H9 (cell line): ENCODE results near the gene WDR5B. TPM values are rescaled to one million over a fixed set of nuclear protein-coding genes. Genes with fewer than 3 reads are reported as not detected.

ENCODE experiments used
- DNase-seq: peaks from one replicate; pipeline ENCODE4 v3.0.0-alpha.2; 2017
- H2AFZ ChIP-seq: one replicate; pipeline ENCODE4 v1.6.1; 2013; ENCODE audit warnings: mild to moderate bottlenecking, low read length, control low read depth, moderate library complexity
- H2AK5ac ChIP-seq: 2 replicates; pipeline ENCODE4 v1.6.1; 2013; ENCODE audit warnings: low read length, control low read depth, mixed read lengths; ENCODE audit not compliant: insufficient read length
- H2BK120ac ChIP-seq: one replicate; pipeline ENCODE4 v1.6.1; 2013; ENCODE audit warnings: low read depth, mild to moderate bottlenecking, low read length, control low read depth, inconsistent platforms; ENCODE audit not compliant: poor library complexity, severe bottlenecking
- H2BK12ac ChIP-seq: 2 replicates; pipeline ENCODE4 v1.6.1; 2013; ENCODE audit warnings: low read length, control low read depth, mixed read lengths, low read depth; ENCODE audit not compliant: insufficient read length
- H2BK15ac ChIP-seq: 2 replicates; pipeline ENCODE4 v1.6.1; 2013; ENCODE audit warnings: low read depth, low read length, control low read depth
- H2BK20ac ChIP-seq: one replicate; pipeline ENCODE4 v1.6.1; 2013; ENCODE audit warnings: low read depth, mild to moderate bottlenecking, low read length, control low read depth, inconsistent platforms; ENCODE audit not compliant: poor library complexity, severe bottlenecking
- H2BK5ac ChIP-seq: 2 replicates; pipeline ENCODE4 v1.6.1; 2013; ENCODE audit warnings: low read length, control low read depth, mixed read lengths; ENCODE audit not compliant: insufficient read length
- H3K14ac ChIP-seq: 2 replicates; pipeline ENCODE4 v1.6.1; 2013; ENCODE audit warnings: low read length, control low read depth; ENCODE audit not compliant: insufficient read depth
- H3K18ac ChIP-seq: 2 replicates; pipeline ENCODE4 v1.6.1; 2013; ENCODE audit warnings: low read depth, mild to moderate bottlenecking, mixed read lengths, low read length, control low read depth; ENCODE audit not compliant: insufficient read length
- H3K23ac ChIP-seq: 2 replicates; pipeline ENCODE4 v1.6.1; 2013; ENCODE audit warnings: low read length, control low read depth, mixed read lengths, low read depth; ENCODE audit not compliant: insufficient read length
- H3K23me2 ChIP-seq: 2 replicates; pipeline ENCODE4 v1.6.1; 2013; ENCODE audit warnings: low read depth, mild to moderate bottlenecking, mixed read lengths, low read length, control low read depth; ENCODE audit not compliant: insufficient read length, poor library complexity, severe bottlenecking
- H3K27ac ChIP-seq: 2 replicates; pipeline ENCODE4 v1.5.1; 2013; ENCODE audit warnings: low read length, control low read depth, mixed read lengths, low read depth; ENCODE audit not compliant: insufficient read length
- H3K27me3 ChIP-seq: 2 replicates; pipeline ENCODE4 v1.6.1; 2013; ENCODE audit warnings: low read length, control low read depth, inconsistent platforms; ENCODE audit not compliant: insufficient read depth
- H3K4ac ChIP-seq: 2 replicates; pipeline ENCODE4 v1.6.1; 2013; ENCODE audit warnings: low read depth, mild to moderate bottlenecking, control low read depth, inconsistent platforms, low read length, moderate library complexity
- H3K4me1 ChIP-seq: 2 replicates; pipeline ENCODE4 v1.6.1; 2013; ENCODE audit warnings: low read length, control low read depth, inconsistent platforms; ENCODE audit not compliant: insufficient read depth
- H3K4me2 ChIP-seq: 2 replicates; pipeline ENCODE4 v1.6.1; 2013; ENCODE audit warnings: low read length, control low read depth, mixed read lengths; ENCODE audit not compliant: insufficient read length, insufficient read depth
- H3K56ac ChIP-seq: 2 replicates; pipeline ENCODE4 v1.6.1; 2013; ENCODE audit warnings: low read depth, mild to moderate bottlenecking, mixed read lengths, low read length, control low read depth; ENCODE audit not compliant: insufficient read length
- H3K79me1 ChIP-seq: 2 replicates; pipeline ENCODE4 v1.6.1; 2013; ENCODE audit warnings: low read depth, mild to moderate bottlenecking, moderate library complexity, low read length, control low read depth, inconsistent platforms; ENCODE audit not compliant: insufficient read depth, poor library complexity, severe bottlenecking
- H3K79me2 ChIP-seq: 2 replicates; pipeline ENCODE4 v1.6.1; 2013; ENCODE audit warnings: low read length, control low read depth, inconsistent platforms; ENCODE audit not compliant: insufficient read depth
- H3K9ac ChIP-seq: 2 replicates; pipeline ENCODE4 v1.6.1; 2013; ENCODE audit warnings: low read length, control low read depth, mixed read lengths; ENCODE audit not compliant: insufficient read length; ENCODE audit errors: extremely low read depth
- H3K9me3 ChIP-seq: one replicate; pipeline ENCODE4 v1.6.1; 2013; ENCODE audit warnings: low read depth, low read length, inconsistent platforms; ENCODE audit not compliant: control insufficient read depth
- H3T11ph ChIP-seq: one replicate; pipeline ENCODE4 v1.6.1; 2013; ENCODE audit warnings: mild to moderate bottlenecking, low read length, control low read depth, inconsistent platforms
- H4K20me1 ChIP-seq: one replicate; pipeline ENCODE4 v1.6.1; 2013; ENCODE audit not compliant: control insufficient read depth, insufficient read length, insufficient read depth
- H4K5ac ChIP-seq: 2 replicates; pipeline ENCODE4 v1.6.1; 2013; ENCODE audit warnings: low read depth, mild to moderate bottlenecking, mixed read lengths, low read length, control low read depth; ENCODE audit not compliant: insufficient read length
- H4K8ac ChIP-seq: replicated peaks from 2 replicates; pipeline ENCODE4 v1.6.1; 2013; ENCODE audit warnings: low read length, control low read depth, mixed read lengths, low read depth; ENCODE audit not compliant: insufficient read length
- H4K91ac ChIP-seq: 2 replicates; pipeline ENCODE4 v1.6.1; 2013; ENCODE audit warnings: low read depth, mild to moderate bottlenecking, moderate library complexity, mixed read lengths, low read length, control low read depth; ENCODE audit not compliant: insufficient read length
- H3K27ac Mint-ChIP-seq, 3 experiments: 2 replicates in 2 of 3; 3 replicates in 1 of 3; pipeline ENCODE4 v1.8.0; 2020 to 2021; ENCODE audit warnings: mixed read lengths in 3 of 3, mild to moderate bottlenecking in 1 of 3, moderate library complexity in 1 of 3
- H3K27me3 Mint-ChIP-seq: 2 replicates; pipeline ENCODE4 v1.8.0; 2021; ENCODE audit warnings: low read depth, mild to moderate bottlenecking, moderate library complexity, mixed read lengths
- H3K36me3 Mint-ChIP-seq, 3 experiments: 2 replicates in 2 of 3; 3 replicates in 1 of 3; pipeline ENCODE4 v1.8.0; 2020 to 2021; ENCODE audit warnings: low read depth in 3 of 3, mixed read lengths in 3 of 3; ENCODE audit not compliant: insufficient read depth in 1 of 3
- H3K4me1 Mint-ChIP-seq, 2 experiments: 2 replicates each; pipeline ENCODE4 v1.8.0; 2020; ENCODE audit warnings: mixed read lengths in 2 of 2
- H3K4me3 Mint-ChIP-seq, 2 experiments: 2 replicates in 1 of 2; 3 replicates in 1 of 2; pipeline ENCODE4 v1.8.0; 2020 to 2021; ENCODE audit warnings: mild to moderate bottlenecking in 2 of 2, mixed read lengths in 2 of 2, moderate library complexity in 1 of 2
- H3K9me3 Mint-ChIP-seq, 2 experiments: 2 replicates in 1 of 2; 3 replicates in 1 of 2; pipeline ENCODE4 v1.8.0; 2020; ENCODE audit warnings: mild to moderate bottlenecking in 2 of 2, mixed read lengths in 2 of 2, moderate library complexity in 1 of 2
- WGBS: extraction: QIAGEN DNeasy Blood & Tissue Kit; methylation state at CpG from one replicate; pipeline ENCODE4 v1.1.7; 2013; ENCODE audit warnings: missing lambda C conversion rate, low lambda C conversion rate, mixed read lengths; ENCODE audit not compliant: insufficient read length; ENCODE audit errors: extremely low coverage; 5-methylcytosine and 5-hydroxymethylcytosine counted together
- total RNA-seq: library from RNA; stranded (reverse); gene quantifications from 2 replicates; pipeline ENCODE4 v1.2.1, GENCODE V29; 2021
- TF ChIP-seq, protein P1 (sequence below): fragments of 200-600 bp; sonication (generic); conservative IDR thresholded peaks from 3 replicates; pipeline ENCODE4 v1.8.0; 2021; ENCODE audit warnings: antibody characterized with exemption, mild to moderate bottlenecking

WDR5B gene
- total RNA-seq, 1 experiment from 2014 or later: 3.7 TPM

- TF ChIP-seq, protein P1, sequence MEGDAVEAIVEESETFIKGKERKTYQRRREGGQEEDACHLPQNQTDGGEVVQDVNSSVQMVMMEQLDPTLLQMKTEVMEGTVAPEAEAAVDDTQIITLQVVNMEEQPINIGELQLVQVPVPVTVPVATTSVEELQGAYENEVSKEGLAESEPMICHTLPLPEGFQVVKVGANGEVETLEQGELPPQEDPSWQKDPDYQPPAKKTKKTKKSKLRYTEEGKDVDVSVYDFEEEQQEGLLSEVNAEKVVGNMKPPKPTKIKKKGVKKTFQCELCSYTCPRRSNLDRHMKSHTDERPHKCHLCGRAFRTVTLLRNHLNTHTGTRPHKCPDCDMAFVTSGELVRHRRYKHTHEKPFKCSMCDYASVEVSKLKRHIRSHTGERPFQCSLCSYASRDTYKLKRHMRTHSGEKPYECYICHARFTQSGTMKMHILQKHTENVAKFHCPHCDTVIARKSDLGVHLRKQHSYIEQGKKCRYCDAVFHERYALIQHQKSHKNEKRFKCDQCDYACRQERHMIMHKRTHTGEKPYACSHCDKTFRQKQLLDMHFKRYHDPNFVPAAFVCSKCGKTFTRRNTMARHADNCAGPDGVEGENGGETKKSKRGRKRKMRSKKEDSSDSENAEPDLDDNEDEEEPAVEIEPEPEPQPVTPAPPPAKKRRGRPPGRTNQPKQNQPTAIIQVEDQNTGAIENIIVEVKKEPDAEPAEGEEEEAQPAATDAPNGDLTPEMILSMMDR: no peak
- no CpG with 5 or more reads among the region's 4 CpGs for WGBS
- no peak overlapping the region for H3K14ac ChIP-seq
These were observed 9.7 kb downstream of the WDR5B start for GRCh38 chr3:122406198-122406597.

More at GRCh38 chr3:122406198-122406597, 9.7 kb downstream of the WDR5B start:
- no peak overlapping the region for H3K23ac ChIP-seq
- no peak for DNase-seq
- no peaks in the 10 kb centered on the region for H3K27me3 ChIP-seq
- no peak overlapping the region for H3K4ac ChIP-seq
- H2AFZ ChIP-seq: no peak overlapping the region
- H3K9ac ChIP-seq: no peak overlapping the region
- no peak overlapping the region for H3K4me3 Mint-ChIP-seq
- no peak overlapping the region for H3T11ph ChIP-seq
- H4K5ac ChIP-seq: no peak overlapping the region
- no peaks in the 10 kb centered on the region for H3K9me3 Mint-ChIP-seq
- peaks cover 8 to 55% (median 42%) of the 10 kb centered on the region in 3 experiments; a peak in 5 of 7 replicates for H3K36me3 Mint-ChIP-seq
- no peak overlapping the region for H2BK120ac ChIP-seq
- no peaks in the 10 kb centered on the region for H3K27me3 Mint-ChIP-seq
- no peak overlapping the region for H2BK12ac ChIP-seq
- no peaks in the 10 kb centered on the region for H4K20me1 ChIP-seq
- no peaks in the 10 kb centered on the region for H3K79me1 ChIP-seq
- no peak overlapping the region for H2BK20ac ChIP-seq
- H3K79me2 ChIP-seq: no peaks in the 10 kb centered on the region
- H3K18ac ChIP-seq: no peak overlapping the region
- H3K27ac Mint-ChIP-seq: no peak overlapping the region
- H3K56ac ChIP-seq: no peak overlapping the region
- no peaks in the 10 kb centered on the region for H3K4me1 Mint-ChIP-seq
- H4K8ac ChIP-seq: no peak overlapping the region
- H3K27ac ChIP-seq: no peak overlapping the region
- no peak overlapping the region for H2BK5ac ChIP-seq
- H3K9me3 ChIP-seq: no peaks in the 10 kb centered on the region
- H2AK5ac ChIP-seq: no peak overlapping the region
- no peak overlapping the region for H3K4me2 ChIP-seq
- no peak overlapping the region for H4K91ac ChIP-seq
- H2BK15ac ChIP-seq: no peak overlapping the region
- no peaks in the 10 kb centered on the region for H3K4me1 ChIP-seq
- H3K23me2 ChIP-seq: no peaks in the 10 kb centered on the region
